LNCaP clone FGC (cell line): ENCODE measurements around the gene DDRGK1.
"Not testable (repeated sequence)": the region's sequence is repeated elsewhere in the genome, so short reads cannot be mapped to it uniquely, and the experiment has no call there.

ENCODE experiments used
- DNase-seq: peaks from one replicate; pipeline ENCODE4 v3.0.0-alpha.2; 2011; ENCODE audit warnings: low read depth
- H3K4me3 ChIP-seq: 2 replicates; pipeline ENCODE4 v1.5.1; 2011; ENCODE audit warnings: mild to moderate bottlenecking, low read depth, low read length, control low read depth
- TF ChIP-seq, protein P1 (sequence below): IDR thresholded peaks from 2 replicates; pipeline ENCODE4 v1.5.1; 2012; ENCODE audit warnings: mild to moderate bottlenecking; ENCODE audit not compliant: control insufficient read depth, insufficient read depth; ENCODE audit errors: extremely low read depth

DDRGK1 gene

DNA sequence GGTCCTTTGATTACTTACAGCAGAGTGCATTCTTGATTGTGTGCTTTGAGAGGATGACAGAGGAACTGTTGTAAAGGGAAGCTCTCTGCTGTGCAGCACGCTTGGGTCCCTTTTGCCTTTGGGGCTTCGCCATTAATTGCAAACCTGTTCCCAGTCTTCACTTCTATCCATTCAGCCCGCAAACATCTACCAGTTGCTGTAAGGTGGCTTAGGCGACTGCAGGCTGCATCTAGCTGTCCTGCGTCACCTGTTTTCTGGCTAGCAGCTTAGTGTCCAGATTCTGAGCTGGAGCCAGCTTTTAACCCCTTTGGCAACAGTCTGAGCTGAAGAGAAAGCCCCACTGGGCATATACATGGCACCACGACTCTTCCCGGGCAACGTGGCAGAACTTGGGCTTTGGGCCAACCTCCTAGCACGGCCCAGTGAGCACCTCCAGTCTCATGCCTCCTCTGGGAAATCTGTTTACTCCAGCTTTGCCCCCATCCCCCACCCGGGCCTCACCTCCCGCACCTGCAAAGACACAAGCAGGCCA lies 42.3 kb downstream of the DDRGK1 start:
- DNase-seq = no peak
- TF ChIP-seq, protein P1, sequence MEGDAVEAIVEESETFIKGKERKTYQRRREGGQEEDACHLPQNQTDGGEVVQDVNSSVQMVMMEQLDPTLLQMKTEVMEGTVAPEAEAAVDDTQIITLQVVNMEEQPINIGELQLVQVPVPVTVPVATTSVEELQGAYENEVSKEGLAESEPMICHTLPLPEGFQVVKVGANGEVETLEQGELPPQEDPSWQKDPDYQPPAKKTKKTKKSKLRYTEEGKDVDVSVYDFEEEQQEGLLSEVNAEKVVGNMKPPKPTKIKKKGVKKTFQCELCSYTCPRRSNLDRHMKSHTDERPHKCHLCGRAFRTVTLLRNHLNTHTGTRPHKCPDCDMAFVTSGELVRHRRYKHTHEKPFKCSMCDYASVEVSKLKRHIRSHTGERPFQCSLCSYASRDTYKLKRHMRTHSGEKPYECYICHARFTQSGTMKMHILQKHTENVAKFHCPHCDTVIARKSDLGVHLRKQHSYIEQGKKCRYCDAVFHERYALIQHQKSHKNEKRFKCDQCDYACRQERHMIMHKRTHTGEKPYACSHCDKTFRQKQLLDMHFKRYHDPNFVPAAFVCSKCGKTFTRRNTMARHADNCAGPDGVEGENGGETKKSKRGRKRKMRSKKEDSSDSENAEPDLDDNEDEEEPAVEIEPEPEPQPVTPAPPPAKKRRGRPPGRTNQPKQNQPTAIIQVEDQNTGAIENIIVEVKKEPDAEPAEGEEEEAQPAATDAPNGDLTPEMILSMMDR = no peak
- no peak overlapping the region for H3K4me3 ChIP-seq

DNA sequence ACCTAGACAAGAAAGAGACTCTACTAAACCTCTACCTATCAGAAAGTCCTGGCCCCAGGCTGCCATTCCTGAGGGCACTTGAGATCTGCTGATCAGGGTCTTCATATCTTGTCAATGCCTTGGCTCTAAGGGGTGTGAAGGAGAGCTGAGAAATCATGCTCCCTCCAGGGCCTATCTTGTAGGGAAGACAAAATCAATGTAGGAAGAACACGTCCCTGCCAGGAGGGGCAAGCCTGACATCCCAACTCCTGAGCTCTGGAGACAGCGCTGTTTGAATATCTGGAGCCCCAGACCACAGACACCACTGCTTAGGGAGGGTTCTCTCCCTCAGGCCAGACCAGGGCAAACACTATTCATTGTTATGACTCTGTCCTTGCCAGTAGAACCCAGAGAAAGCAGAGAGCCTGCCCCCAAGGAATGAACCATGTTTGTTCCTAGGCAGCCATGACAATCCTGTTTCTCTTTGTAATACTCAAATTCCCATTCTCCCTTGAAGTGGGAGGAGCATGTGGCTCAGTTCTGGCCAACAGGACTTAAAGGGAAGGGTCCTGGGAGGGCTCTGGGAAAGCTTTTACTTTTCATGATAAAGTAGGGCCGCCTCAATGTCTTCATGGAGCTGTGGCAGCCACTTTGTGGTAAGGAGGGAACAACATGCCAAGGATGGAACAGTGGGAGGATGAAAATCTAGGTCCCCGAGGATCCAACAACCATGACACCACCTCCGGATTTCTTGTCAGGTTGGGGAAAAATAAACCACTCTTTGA lies 43.0 kb downstream of the DDRGK1 start:
- no peak for DNase-seq
- no peak overlapping the region for H3K4me3 ChIP-seq
- TF ChIP-seq, protein P1 = no peak

DNA sequence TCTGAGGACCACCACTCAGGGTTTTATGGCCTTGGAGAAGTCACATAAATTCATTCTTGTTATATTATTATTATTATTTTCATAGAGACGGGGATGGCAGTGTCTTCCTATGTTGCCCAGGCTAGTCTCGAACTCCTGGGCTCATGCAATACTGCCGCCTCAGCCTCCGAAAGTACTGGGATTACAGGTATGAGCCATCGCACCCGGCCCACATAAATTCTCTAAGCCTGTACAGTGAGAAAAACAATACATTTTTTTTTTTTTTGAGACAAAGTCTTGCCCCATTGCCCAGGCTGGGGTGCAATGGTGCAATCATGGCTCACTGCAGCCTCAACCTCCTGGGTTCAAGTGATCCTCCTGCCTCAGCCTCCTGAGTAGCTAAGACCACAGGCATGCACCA lies 44.1 kb downstream of the DDRGK1 start:
- no peak for DNase-seq
- TF ChIP-seq, protein P1 = no peak
- peak overlapping the region; percentile 90 for H3K4me3 ChIP-seq

DNA sequence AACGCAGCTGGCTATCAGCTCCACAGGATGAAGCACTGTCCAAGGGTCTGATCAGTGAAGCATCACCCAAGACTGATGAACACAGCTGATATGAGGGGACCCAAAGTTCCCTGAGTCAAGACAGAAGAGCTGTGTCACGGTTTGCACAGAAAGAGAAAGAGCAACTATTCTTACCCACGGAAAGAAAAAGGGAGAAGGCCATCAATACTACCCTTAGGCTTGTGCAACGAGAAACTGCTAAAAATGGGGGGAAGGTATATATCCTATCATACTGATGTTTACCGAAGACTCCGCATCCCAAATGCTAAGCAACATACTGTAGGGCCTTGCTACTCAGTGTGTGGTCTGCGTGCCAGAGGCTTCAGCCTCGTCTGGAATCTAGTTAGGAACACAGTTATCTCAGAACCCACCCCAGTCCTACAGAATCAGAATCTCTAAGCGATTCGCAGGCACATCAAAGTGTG lies 45.5 kb downstream of the DDRGK1 start:
- no peak for DNase-seq
- TF ChIP-seq, protein P1 = no peak
- peak overlapping the region; percentile 90 for H3K4me3 ChIP-seq

DNA sequence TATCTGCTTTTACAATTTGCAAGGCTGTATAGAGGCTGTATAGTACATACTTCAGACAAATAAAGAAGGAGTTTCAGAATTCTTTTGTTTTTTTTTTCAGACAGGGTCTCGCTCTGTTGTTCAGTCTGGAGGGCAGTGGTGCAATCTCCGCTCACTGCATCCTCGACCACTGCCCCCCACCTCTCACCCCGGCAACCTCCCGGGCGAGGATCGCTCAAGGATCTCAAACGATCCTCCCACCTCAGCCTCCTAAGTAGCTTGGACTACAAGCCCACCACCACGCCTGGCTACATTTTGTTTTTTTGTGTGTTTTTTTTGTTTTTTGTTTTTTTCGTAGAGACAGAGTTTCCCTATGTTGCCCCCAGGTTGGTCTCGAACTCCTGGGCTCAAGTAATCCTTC lies 46.7 kb downstream of the DDRGK1 start:
- no peak for DNase-seq
- H3K4me3 ChIP-seq = peak overlapping the region; percentile 90
- TF ChIP-seq, protein P1 = no peak

DNA sequence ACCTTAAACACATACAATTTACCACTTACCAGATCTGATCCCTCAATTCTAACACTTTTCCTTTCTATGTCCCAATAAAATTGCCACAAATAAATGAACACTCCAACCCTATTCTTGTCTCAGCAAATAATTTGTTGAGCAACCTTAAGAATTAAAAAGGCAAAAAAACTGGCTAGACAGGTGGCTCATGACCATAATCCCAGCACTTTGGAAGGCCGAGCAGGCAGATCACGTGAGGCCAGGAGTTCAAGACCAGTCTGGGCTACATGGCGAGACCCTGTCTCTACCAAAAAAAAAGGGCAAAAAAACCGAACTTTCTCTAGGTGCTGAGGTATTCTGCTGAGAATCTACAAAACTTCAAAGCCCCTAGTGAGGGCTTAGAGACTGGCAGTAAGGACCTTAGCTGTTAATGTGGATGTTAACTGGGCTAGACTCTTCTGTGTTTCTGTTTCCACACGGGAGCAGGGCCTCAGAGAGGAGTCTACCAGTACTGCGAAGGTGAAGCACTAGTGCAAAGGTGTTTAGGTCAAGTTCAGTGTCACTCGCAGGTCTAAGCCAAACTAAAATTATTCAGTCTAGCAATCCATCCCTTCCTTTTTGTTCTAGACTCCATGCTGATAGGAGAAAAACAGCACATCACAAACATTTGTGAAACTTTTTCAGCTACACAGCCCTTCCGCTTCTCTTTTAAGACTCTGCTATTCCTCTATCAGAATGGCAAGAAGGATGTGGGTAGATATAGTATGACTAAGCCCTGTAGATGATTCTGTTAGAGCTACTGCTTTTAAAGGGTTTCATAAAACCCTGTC lies 47.5 kb downstream of the DDRGK1 start:
- TF ChIP-seq, protein P1 = no peak
- peak; percentile 67 for DNase-seq
- peak overlapping the region; percentile 90 for H3K4me3 ChIP-seq

DNA sequence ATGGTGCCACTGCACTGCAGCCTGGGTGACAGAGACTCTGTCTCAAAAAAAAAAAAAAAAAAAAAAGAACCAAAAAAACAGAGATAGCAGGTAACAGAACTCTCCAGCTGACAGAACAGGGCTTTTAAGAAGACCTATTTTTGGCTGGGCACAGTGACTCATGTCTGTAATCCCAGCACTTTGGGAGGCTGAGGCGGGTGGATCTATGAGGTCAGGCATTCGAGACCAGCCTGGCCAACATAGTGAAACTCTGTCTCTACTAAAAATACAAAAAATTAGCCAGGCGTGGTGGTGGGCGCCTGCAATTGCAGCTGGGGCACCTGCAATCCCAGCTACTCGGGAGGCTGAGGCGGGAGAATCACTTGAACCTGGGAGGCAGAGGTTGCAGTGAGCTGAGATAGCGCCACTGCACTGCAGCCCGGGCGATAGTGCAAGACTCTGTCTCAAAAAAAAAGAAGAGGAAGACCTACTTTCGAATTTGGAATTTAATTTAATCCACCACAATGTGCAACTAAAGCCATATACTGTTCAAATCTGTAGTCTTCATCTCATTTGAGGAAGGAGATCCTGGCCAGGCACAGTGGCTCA lies 52.3 kb downstream of the DDRGK1 start:
- not testable (repeated sequence) for DNase-seq, H3K4me3 ChIP-seq
